BJ (cell line): Measurements from ENCODE around the gene SLC12A1. TPM values are rescaled to one million over a fixed set of nuclear protein-coding genes. Genes with fewer than 3 reads are reported as not detected.
A peak's percentile ranks its signal among the peaks of the same experiment; 100 is the strongest.

Experiments
- CTCF ChIA-PET: fragments of 350-600 bp; formaldehyde crosslinking; extraction: SDS; loops from one replicate; lab custom pipeline; 2021; ENCODE audit warnings: antibody characterized with exemption, inconsistent platforms; lab: Yijun Ruan, JAX
- POLR2A ChIA-PET: fragments of 300-600 bp; sonication (Branson Sonifier 250); formaldehyde crosslinking; extraction: SDS; loops from one replicate; lab custom pipeline; 2021; ENCODE audit warnings: antibody characterized with exemption; lab: Charles Lee
- DNase-seq: peaks from one replicate; pipeline ENCODE4 v3.0.0-alpha.2; 2011; ENCODE audit warnings: low read depth
- H3K27me3 ChIP-seq: 2 replicates; pipeline ENCODE4 v1.6.0; 2011; ENCODE audit warnings: low read length; ENCODE audit not compliant: control insufficient read depth, insufficient read depth
- H3K36me3 ChIP-seq: 2 replicates; pipeline ENCODE4 v1.5.1; 2011; ENCODE audit warnings: low read length; ENCODE audit not compliant: control insufficient read depth, insufficient read depth
- H3K4me3 ChIP-seq: 2 replicates; pipeline ENCODE4 v1.5.1; 2011; ENCODE audit warnings: low read depth, mild to moderate bottlenecking, control low read depth, low read length
- polyA plus RNA-seq: library from polyadenylated mRNA; depleted of rRNA; stranded (reverse); fragments of >200 nt; gene quantifications from 2 replicates; pipeline ENCODE4 v1.2.3, GENCODE V29; 2011; rRNA removed
- small RNA-seq: library from RNA; depleted of rRNA; stranded (forward); fragments of <200 nt; gene quantifications from one replicate; pipeline ENCODE3, GENCODE V24; 2012; ENCODE audit warnings: low replicate concordance, low read depth; ENCODE audit not compliant: insufficient read length
- TF ChIP-seq, protein P1 (sequence below): IDR thresholded peaks from 2 replicates; pipeline ENCODE4 v1.5.1; 2011; ENCODE audit warnings: low read depth, mild to moderate bottlenecking, control low read depth, inconsistent platforms, low read length, moderate library complexity; ENCODE audit not compliant: insufficient read depth

SLC12A1 gene
- polyA plus RNA-seq, 1 experiment = not detected

DNA sequence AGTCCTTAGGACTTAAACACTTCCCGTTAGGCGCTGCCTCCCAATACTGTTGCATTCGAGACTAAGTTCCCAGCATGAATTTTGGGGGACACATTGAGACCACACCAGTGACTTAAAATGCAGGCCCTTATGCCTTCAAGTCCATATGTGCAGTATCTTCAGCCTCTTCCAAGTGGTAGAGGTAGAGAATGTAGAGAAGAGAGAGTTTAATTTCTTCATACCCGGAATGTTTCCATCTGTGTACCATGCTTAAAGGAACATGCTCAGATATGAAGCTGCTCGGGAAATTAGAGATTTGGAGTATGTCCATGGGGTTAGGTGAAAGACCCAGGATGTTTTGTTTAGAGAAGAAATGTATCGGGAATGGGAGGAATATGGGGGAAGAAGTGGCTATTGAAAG, 137.8 kb downstream of the SLC12A1 start:
- POLR2A ChIA-PET = no interaction called here
- Histone ChIP-seq H3K36me3 (no peaks in the 10 kb centered on the region), H3K4me3 (no peak overlapping the region), H3K27me3 (no peaks in the 10 kb centered on the region)
- DNase-seq = no peak
- TF ChIP-seq, protein P1, sequence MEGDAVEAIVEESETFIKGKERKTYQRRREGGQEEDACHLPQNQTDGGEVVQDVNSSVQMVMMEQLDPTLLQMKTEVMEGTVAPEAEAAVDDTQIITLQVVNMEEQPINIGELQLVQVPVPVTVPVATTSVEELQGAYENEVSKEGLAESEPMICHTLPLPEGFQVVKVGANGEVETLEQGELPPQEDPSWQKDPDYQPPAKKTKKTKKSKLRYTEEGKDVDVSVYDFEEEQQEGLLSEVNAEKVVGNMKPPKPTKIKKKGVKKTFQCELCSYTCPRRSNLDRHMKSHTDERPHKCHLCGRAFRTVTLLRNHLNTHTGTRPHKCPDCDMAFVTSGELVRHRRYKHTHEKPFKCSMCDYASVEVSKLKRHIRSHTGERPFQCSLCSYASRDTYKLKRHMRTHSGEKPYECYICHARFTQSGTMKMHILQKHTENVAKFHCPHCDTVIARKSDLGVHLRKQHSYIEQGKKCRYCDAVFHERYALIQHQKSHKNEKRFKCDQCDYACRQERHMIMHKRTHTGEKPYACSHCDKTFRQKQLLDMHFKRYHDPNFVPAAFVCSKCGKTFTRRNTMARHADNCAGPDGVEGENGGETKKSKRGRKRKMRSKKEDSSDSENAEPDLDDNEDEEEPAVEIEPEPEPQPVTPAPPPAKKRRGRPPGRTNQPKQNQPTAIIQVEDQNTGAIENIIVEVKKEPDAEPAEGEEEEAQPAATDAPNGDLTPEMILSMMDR = no peak
- CTCF ChIA-PET = no interaction called here

DNA sequence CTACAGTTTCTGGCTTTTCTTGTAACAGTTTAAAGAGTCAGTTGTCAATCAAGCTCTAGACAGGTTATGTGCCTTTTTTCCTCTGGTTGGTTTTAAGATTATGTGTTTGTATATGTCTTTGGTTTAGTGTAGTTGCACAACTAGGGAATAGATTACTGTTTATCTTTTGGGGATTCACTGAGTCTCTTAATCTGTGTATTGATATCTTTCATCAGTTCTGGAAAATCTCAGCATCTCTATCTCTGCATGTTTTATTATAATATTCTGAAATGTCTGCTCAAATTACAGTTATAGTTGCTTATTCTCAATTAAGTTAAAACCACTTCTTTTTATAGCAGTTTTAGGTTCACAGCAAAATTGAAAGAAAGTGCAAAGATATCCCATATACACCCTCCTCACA, 139.4 kb downstream of the SLC12A1 start:
- ChIA-PET POLR2A (no interaction called here), CTCF (no interaction called here)

DNA sequence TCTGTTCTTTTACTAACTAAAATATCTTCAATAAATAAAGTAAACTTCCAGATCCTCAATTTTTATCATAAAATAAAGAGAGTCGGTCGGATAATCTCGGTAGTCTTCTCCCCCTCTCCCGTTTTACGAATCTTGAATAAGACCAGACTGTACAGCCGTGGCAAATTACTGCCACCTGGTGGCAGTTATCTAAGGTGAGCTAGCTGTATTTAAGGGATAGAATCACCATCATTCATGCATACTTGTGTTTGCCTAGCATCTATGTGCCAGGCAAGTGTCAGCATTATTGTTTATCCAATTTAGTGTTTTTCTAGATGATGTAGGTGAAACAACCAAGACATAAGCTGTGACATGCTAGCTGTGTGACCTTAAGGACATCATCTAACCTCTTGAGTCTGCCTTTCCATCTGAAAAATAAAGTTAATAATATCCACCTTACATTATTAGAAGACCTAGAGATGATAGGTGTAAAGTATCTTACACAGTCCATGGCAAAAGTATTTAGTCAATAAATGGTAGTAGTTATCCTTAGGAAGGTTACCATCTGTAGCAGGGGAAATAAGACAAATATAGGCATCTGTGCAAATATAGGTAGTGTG, 146.5 kb downstream of the SLC12A1 start:
- TF ChIP-seq, protein P1 = peak; percentile 74
- ChIA-PET POLR2A (no interaction called here), CTCF (interaction anchor here (0.6 to 2.1 kb wide), 14 partner anchors 11 to 1158 kb away, joined by 3 to 14 read pairs (median 4); no protein-coding TSS in a partner anchor)
- Histone ChIP-seq H3K36me3 (no peaks in the 10 kb centered on the region), H3K27me3 (no peaks in the 10 kb centered on the region), H3K4me3 (no peak overlapping the region)
- no peak for DNase-seq

More for the DNA sequence above, 139.4 kb downstream of the SLC12A1 start:
- TF ChIP-seq, protein P1 = no peak
- H3K4me3 ChIP-seq = no peak overlapping the region
- no peaks in the 10 kb centered on the region for H3K36me3 ChIP-seq
- DNase-seq = no peak
- no peaks in the 10 kb centered on the region for H3K27me3 ChIP-seq

Small RNA genes lying within 50 kb of the gene (small RNA-seq; reads per million reads assigned to genes)
- not detected for gene RF00019

Other genes starting within 250 kb of the SLC12A1 start
- gene SLC24A5, start 85.3 kb upstream of the SLC12A1 start, polyA plus RNA-seq = not detected in 2 replicates
- 5.5 and 11.8 TPM in 2 replicates for gene MYEF2, start 28.0 kb upstream of the SLC12A1 start, polyA plus RNA-seq
- gene CTXN2, start 14.6 kb upstream of the SLC12A1 start, polyA plus RNA-seq = not detected in 2 replicates
- 49.0 and 49.3 TPM in 2 replicates for gene DUT, start 125.1 kb downstream of the SLC12A1 start, polyA plus RNA-seq